Heart right ventricle (tissue), 16 donors: ENCODE results near the gene POLE. TPM values are rescaled to one million over a fixed set of nuclear protein-coding genes. Genes with fewer than 3 reads are reported as not detected.

Source experiments
- ATAC-seq, 8 donors: fragments of 200-7000 bp; cut with Tn5 transposase; one replicate each; pipeline ENCODE4 v1.9.1; 2020; ENCODE audit warnings: mild to moderate bottlenecking in 8 of 8, moderate library complexity in 8 of 8, moderate number of reproducible peaks in 1 of 8
- DNase-seq, 2 donors: peaks; one replicate each; pipeline ENCODE4 v3.0.0-alpha.2; 2020
- H3K27ac ChIP-seq, 10 donors: fragments of 200-600 bp; sonication (generic) in 2 of 10; one replicate each; pipeline versions ENCODE4 v1.5.0 to v1.8.0; 2020 to 2022; ENCODE audit warnings: mild to moderate bottlenecking in 3 of 10
- H3K27me3 ChIP-seq, 7 donors: fragments of 200-600 bp; one replicate each; pipeline ENCODE4 v1.8.0; 2021 to 2022; ENCODE audit warnings: mild to moderate bottlenecking in 2 of 7
- H3K36me3 ChIP-seq, 9 donors: fragments of 200-600 bp; sonication (generic) in 1 of 9; one replicate each; pipeline versions ENCODE4 v1.5.0 to v1.8.0; 2020 to 2022; ENCODE audit warnings: mild to moderate bottlenecking in 2 of 9
- H3K4me1 ChIP-seq, 9 donors: fragments of 200-600 bp; sonication (generic) in 1 of 9; one replicate each; pipeline versions ENCODE4 v1.5.0 to v1.8.0; 2020 to 2022; ENCODE audit warnings: mild to moderate bottlenecking in 4 of 9
- H3K4me3 ChIP-seq, 10 donors: fragments of 200-600 bp; sonication (generic) in 2 of 10; one replicate each; pipeline versions ENCODE4 v1.5.0 to v1.8.0; 2020 to 2022; ENCODE audit warnings: mild to moderate bottlenecking in 7 of 10, moderate library complexity in 2 of 10
- H3K9me3 ChIP-seq, 11 donors: fragments of 200-600 bp in 10 of 11; sonication (generic) in 2 of 11; one replicate each; pipeline versions ENCODE4 v1.5.0 to v1.8.0; 2013 to 2022; ENCODE audit warnings: mild to moderate bottlenecking in 2 of 11, control low read depth in 1 of 11, moderate library complexity in 1 of 11
- WGBS, 2 donors: extraction: QIAGEN DNeasy Blood & Tissue Kit; methylation state at CpG; one replicate each; pipeline ENCODE4 v1.1.7; 2013; ENCODE audit warnings: inconsistent platforms in 1 of 2; 5-methylcytosine and 5-hydroxymethylcytosine counted together
- intact Hi-C, 10 donors: fragments of 100-400 bp; cut with DNase I; formaldehyde crosslinking; loops; one replicate each; pipeline versions ENCODE4 v1.11.1 to v1.14.2; 2022
- polyA plus RNA-seq, 2 donors: library from polyadenylated mRNA; stranded (reverse); fragments of 200-250 nt; gene quantifications; one replicate each; pipeline ENCODE4 v1.2.3, GENCODE V29; 2013
- total RNA-seq, 10 donors: library from RNA; stranded (reverse); fragmentation: NEBNext Ultra II Directional in 3 of 10; extraction: Animal tissue kit (Norgen Biotek cat#: 25700) in 3 of 10; gene quantifications; one replicate each; pipeline versions ENCODE4 v1.2.1 to v1.2.4, GENCODE V29; 2021 to 2023
- TF ChIP-seq, protein P1 (sequence below), 9 donors: fragments of 200-600 bp; sonication (generic) in 2 of 9; IDR thresholded peaks; one replicate each; pipeline versions ENCODE4 v1.5.0 to v1.8.0; 2021 to 2022; ENCODE audit warnings: antibody characterized with exemption in 9 of 9, mild to moderate bottlenecking in 5 of 9, moderate library complexity in 1 of 9
- donor health status: Arrhythmogenic right ventricular cardiomyopathy.
- donor health status: ischemic (EF 13 %, LVEDD 7.1; RV severe dilation, severe dysfunction).
- donor health status: healthy with polysubstance abuse.
- donor health status: DM: no; HTN: yes; CAD: no.
- donor health status: DM: no; HTN: no; CAD: no.
- donor health status: ischemic (EF 25% LVEDD 6.9; RV normal size, moderate dysfunction).
- donor health status: ischemic (EF 25% LVEDD 5.7; RV mildly dilated, moderate dysfunction).
- donor health status: healthy.
- donor health status: DM: yes; HTN: yes; CAD: no.
- donor health status: Ischemic cardiomyopathy.
- donor health status: ischemic (EF 35%, LVEDD 5.7; RV mildly dilated, moderate dysfunction).
- donor health status: nonischemic (EF 11% LVEDD 7.7; RV severe dilation, severe dysfunction).
- donor health status: DM: yes; HTN: yes; CAD: no.
- donor health status: PGD.
- donor health status: ischemic (EF 29% LVEDD 5.4; RV normal size, mild dysfunction).
- donor health status: nonischemic (EF 23%, LVEDD 6.1; RV moderate dilation, normal function).

The POLE gene
- total and polyA plus RNA-seq, 12 donors, result 6.8 to 25.8 (median 9.9) TPM

DNA sequence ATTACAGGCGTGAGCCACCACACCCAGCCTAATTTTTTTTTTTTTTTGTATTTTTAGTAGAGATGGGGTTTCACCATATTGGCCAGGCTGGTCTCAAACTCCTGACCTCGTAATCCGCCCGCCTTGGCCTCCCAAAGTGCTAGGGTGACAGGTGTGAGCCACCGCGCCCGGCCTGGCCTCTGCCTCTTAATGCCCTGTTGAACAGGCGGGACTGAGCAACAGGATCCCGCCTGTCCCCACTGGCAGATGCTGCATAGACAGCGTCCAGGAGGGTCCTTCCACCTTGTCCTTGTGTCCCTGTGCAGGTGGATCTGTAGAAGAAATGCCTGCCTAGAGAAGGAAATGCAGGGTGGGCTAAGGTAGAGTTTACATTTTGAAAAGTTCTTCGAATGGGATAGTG lies 29.2 kb upstream of the POLE start:
- H3K27me3 ChIP-seq, result no peaks in the 10 kb centered on the region
- H3K4me1 ChIP-seq, result peaks cover 0 to 17% (median 10%) of the 10 kb centered on the region in 9 donors
- DNase-seq (no peak), ATAC-seq (no peak)
- H3K4me3 ChIP-seq, result no peak overlapping the region
- no peaks in the 10 kb centered on the region for H3K9me3 ChIP-seq
- H3K36me3 ChIP-seq, result peaks cover 0 to 75% (median 25%) of the 10 kb centered on the region in 9 donors
- no peak overlapping the region for H3K27ac ChIP-seq
- intact Hi-C loops, result no loop called here
- 81 to 92% methylated on average over 11 of the region's 11 CpGs for WGBS, 2 donors
- TF ChIP-seq, protein P1, sequence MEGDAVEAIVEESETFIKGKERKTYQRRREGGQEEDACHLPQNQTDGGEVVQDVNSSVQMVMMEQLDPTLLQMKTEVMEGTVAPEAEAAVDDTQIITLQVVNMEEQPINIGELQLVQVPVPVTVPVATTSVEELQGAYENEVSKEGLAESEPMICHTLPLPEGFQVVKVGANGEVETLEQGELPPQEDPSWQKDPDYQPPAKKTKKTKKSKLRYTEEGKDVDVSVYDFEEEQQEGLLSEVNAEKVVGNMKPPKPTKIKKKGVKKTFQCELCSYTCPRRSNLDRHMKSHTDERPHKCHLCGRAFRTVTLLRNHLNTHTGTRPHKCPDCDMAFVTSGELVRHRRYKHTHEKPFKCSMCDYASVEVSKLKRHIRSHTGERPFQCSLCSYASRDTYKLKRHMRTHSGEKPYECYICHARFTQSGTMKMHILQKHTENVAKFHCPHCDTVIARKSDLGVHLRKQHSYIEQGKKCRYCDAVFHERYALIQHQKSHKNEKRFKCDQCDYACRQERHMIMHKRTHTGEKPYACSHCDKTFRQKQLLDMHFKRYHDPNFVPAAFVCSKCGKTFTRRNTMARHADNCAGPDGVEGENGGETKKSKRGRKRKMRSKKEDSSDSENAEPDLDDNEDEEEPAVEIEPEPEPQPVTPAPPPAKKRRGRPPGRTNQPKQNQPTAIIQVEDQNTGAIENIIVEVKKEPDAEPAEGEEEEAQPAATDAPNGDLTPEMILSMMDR (IDR thresholded peaks at IDR 0.05), result no peak

DNA sequence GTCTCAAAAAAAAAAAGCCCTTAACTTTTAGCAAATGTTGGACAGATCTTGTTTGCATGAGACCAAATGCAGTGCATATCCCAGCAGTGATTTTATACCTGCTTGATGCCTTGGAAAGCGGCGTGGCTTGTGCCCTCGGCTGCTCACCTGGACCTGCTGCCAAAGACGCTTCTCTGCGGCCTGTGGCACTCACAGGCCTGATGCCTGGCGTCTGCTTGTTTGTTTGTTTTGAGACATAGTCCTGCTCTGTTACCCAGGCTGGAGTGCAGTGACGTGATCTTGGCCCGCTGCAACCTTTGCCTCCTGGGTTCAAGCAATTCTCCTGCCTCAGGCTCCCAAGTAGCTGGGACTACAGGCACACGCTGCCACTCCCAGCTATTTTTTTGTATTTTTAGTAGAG lies 28.7 kb upstream of the POLE start:
- Histone ChIP-seq H3K4me1 (peaks cover 0 to 19% (median 12%) of the 10 kb centered on the region in 9 donors), H3K27ac (no peak overlapping the region), H3K4me3 (no peak overlapping the region), H3K36me3 (peaks cover 0 to 70% (median 23%) of the 10 kb centered on the region in 9 donors), H3K27me3 (no peaks in the 10 kb centered on the region), H3K9me3 (no peaks in the 10 kb centered on the region)
- DNase-seq (no peak), ATAC-seq (no peak)
- TF ChIP-seq, protein P1 (IDR thresholded peaks at IDR 0.05), result no peak
- intact Hi-C loops, result no loop called here
- 86 to 88% methylated on average over 9 of the region's 9 CpGs for WGBS, 2 donors

DNA sequence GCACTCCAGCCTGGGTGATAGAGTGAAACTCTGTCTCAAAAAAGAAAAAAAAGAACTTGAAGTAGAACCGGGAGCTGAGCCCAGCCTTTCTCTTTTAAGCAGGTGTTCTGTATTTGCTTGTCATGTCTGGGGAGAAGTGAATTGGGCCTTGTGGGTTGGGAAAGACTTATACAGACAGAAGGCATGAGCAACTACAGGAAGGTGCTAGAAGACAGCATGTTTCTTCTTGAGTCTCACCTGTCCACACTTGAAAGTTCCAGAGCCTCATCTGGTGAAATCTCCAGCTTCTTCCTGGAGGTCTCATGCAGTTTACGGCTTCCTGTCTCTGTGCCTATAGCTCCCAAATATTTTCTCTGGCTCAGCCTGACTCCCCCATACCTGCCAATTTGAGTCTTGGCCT lies 26.0 kb upstream of the POLE start:
- no peak for ATAC-seq
- no peak for DNase-seq
- Histone ChIP-seq H3K4me1 (peaks cover 3 to 31% (median 20%) of the 10 kb centered on the region in 9 donors), H3K9me3 (no peaks in the 10 kb centered on the region), H3K4me3 (no peak overlapping the region), H3K36me3 (peaks cover 0 to 46% (median 9%) of the 10 kb centered on the region in 9 donors), H3K27ac (no peak overlapping the region), H3K27me3 (no peaks in the 10 kb centered on the region)
- intact Hi-C loops, result no loop called here
- 76 to 83% methylated on average over 2 of the region's 2 CpGs for WGBS, 2 donors
- TF ChIP-seq, protein P1 (IDR thresholded peaks at IDR 0.05), result no peak

DNA sequence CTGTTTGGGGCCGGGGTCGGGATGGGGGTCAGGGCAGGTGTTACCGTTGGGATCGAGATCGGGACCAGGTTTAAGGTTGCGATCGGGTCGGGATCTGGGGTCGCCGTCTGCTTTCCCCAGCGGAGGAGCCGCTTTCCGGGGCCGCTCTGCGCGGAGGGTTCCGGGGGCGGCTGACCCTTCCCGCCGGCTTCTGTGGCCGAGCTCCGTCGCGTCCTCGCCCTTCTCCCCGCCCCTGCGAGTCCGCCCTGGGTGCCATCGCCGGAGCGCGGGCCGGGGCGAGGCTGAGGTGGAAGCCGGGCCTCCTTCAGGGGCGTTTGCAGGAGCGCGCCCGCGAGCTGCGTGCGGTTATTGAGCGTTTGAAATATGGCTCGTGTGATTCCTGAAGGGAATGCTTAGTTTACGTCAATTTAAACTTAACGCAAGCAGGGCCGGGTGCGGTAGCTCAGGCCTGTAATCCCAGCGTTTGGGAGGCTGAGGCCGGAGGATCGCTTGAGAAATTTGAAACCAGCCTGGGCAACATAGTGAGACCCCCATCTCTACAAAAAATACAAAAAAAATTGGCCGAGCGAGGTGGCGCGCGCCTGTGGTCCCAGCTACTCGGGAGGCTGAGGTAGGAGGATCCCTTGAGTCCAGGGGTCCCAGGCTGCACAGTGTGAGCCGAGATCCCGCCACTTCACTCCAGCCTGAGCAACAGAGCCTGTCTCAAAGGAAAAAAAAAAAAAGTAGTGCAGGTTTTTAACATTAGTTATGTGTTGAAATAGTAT lies 24.1 kb upstream of the POLE start:
- H3K4me1 ChIP-seq, result peaks cover 3 to 31% (median 20%) of the 10 kb centered on the region in 9 donors
- TF ChIP-seq, protein P1 (IDR thresholded peaks at IDR 0.05), result no peak
- 8 to 9% methylated on average over 59 of the region's 59 CpGs for WGBS, 2 donors
- no peak for DNase-seq
- peak overlapping the region in 8 of 10 donors; percentile 55 to 91 (median 84) for H3K27ac ChIP-seq
- intact Hi-C loops, result no loop called here
- no peaks in the 10 kb centered on the region for H3K27me3 ChIP-seq
- peaks cover 0 to 29% (median 0%) of the 10 kb centered on the region in 9 donors for H3K36me3 ChIP-seq
- peaks cover 0 to 8% (median 0%) of the 10 kb centered on the region in 11 donors for H3K9me3 ChIP-seq
- peak in 2 of 8 donors; percentile 3 to 16 for ATAC-seq
- peak overlapping the region; percentile 62 to 98 (median 80) for H3K4me3 ChIP-seq
